ENCODE data around the gene FERMT1.

DNA sequence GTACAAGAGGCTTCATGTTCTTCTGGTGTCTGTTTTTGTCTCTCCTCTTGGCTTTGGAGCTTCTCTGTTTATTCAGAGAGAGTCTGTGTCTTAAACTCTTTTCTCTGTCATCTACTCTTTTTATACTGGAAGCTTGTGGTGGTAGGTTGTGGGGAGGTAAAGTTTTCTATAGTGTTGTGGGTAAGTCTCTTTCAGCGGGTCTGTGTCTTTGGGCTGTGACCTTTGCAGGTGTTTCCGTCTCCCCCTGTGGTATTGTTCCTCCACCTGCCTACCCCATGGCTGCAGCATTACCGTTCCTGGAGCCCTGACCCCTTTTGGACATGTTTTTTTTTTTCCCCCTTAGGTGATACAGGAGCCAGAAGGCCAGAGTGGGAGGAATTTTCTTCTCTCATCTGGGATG lies 37.9 kb upstream of the FERMT1 start:
- TF ChIP-seq, protein P1, sequence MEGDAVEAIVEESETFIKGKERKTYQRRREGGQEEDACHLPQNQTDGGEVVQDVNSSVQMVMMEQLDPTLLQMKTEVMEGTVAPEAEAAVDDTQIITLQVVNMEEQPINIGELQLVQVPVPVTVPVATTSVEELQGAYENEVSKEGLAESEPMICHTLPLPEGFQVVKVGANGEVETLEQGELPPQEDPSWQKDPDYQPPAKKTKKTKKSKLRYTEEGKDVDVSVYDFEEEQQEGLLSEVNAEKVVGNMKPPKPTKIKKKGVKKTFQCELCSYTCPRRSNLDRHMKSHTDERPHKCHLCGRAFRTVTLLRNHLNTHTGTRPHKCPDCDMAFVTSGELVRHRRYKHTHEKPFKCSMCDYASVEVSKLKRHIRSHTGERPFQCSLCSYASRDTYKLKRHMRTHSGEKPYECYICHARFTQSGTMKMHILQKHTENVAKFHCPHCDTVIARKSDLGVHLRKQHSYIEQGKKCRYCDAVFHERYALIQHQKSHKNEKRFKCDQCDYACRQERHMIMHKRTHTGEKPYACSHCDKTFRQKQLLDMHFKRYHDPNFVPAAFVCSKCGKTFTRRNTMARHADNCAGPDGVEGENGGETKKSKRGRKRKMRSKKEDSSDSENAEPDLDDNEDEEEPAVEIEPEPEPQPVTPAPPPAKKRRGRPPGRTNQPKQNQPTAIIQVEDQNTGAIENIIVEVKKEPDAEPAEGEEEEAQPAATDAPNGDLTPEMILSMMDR (IDR thresholded peaks at IDR 0.05): no peak
- TF ChIP-seq POLR2AphosphoS5 (IDR thresholded peaks at IDR 0.05; ENCODE audit: insufficient read depth in 1 of 2, low read depth in 1 of 2): no peak
- TF ChIP-seq POLR2A (IDR thresholded peaks at IDR 0.05): no peak
